Measurements from ENCODE around the gene P2RX5.

DNA sequence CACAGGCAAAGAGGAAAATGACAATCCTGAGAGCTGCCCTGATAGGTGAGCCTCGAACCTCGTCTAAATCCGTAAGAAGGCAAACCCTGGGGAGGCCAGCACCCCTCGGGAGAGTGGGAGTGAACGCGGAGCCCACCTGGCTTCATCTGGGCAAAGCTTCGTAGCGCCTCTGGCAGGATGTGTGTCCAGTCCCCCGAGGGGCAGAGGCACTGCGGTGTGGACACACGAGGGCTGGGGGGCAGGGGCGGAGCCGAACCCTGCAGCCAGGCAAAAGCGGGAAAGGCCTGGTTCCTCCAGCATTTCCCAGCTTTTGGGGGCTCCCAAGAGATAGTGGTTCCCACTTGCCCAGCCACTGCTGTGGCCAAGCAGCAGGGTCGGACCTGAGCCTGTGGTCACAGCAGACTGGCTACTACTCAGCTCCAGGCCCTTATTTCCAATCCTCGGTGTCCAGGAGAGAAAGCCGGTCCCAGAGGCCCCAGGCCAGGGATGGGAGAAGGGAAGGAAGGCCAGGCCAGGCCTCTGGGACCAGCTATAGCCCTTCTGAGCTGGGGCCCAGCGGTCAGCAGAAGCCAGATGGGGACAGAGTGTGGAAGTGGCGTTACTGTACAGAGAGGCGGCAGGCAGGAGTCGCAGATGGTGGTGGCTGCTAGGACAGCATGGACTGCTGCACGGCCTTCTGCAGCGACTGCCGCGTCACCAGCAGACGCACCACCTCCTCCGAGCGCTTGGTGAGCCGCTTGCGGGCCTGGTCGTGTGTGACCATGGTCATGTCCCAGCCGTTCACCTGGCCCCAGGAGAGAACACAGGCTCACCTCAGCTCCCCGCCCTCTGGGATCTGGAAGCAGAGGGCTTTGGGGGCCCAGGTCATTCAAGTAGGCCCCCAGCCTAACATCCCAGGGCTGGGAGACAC, 32.6 kb downstream of the P2RX5 start:
- TF ChIP-seq EZH2phosphoT487 (IDR thresholded peaks at IDR 0.05; ENCODE audit: borderline replicate concordance, low read length): no peak
- TF ChIP-seq, protein P1, sequence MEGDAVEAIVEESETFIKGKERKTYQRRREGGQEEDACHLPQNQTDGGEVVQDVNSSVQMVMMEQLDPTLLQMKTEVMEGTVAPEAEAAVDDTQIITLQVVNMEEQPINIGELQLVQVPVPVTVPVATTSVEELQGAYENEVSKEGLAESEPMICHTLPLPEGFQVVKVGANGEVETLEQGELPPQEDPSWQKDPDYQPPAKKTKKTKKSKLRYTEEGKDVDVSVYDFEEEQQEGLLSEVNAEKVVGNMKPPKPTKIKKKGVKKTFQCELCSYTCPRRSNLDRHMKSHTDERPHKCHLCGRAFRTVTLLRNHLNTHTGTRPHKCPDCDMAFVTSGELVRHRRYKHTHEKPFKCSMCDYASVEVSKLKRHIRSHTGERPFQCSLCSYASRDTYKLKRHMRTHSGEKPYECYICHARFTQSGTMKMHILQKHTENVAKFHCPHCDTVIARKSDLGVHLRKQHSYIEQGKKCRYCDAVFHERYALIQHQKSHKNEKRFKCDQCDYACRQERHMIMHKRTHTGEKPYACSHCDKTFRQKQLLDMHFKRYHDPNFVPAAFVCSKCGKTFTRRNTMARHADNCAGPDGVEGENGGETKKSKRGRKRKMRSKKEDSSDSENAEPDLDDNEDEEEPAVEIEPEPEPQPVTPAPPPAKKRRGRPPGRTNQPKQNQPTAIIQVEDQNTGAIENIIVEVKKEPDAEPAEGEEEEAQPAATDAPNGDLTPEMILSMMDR (IDR thresholded peaks at IDR 0.05; ENCODE audit: low read depth, low read length, poor library complexity, severe bottlenecking): no peak

Measured in DOHH2 (cell line).